Colon (tissue), 2 donors: ENCODE data around the gene THOC6.
"Not testable (repeated sequence)": the region's sequence is repeated elsewhere in the genome, so short reads cannot be mapped to it uniquely, and the experiment has no call there.

Experiments
- FAIRE-seq: peaks from 2 replicates; lab custom pipeline; 2012; peaks lifted over from hg19 to GRCh38; lab: Jason Lieb, UNC
- donor health status: control.
- donor health status: control.

Gene THOC6

GRCh38 chr16:3054965-3055733 is 31.3 kb downstream of the THOC6 start:
- FAIRE-seq: no peak

GRCh38 chr16:3055734-3056115 is 31.9 kb downstream of the THOC6 start:
- not testable (repeated sequence) for FAIRE-seq

- FAIRE-seq: no peak
These were observed 32.7 kb downstream of the THOC6 start for GRCh38 chr16:3056336-3057180.

- FAIRE-seq: no peak
These were observed 33.6 kb downstream of the THOC6 start for GRCh38 chr16:3057181-3058138.

- no peak for FAIRE-seq
These were observed 34.5 kb downstream of the THOC6 start for GRCh38 chr16:3058139-3059030.

GRCh38 chr16:3059041-3059722 is 35.3 kb downstream of the THOC6 start:
- FAIRE-seq: no peak

- no peak for FAIRE-seq
These were observed 35.9 kb downstream of the THOC6 start for GRCh38 chr16:3059723-3060242.

GRCh38 chr16:3060339-3061127 is 36.7 kb downstream of the THOC6 start:
- FAIRE-seq: no peak

- FAIRE-seq: no peak
These were observed 38.7 kb downstream of the THOC6 start for GRCh38 chr16:3062553-3062952.

GRCh38 chr16:3063625-3064386 is 40.0 kb downstream of the THOC6 start:
- FAIRE-seq: no peak

GRCh38 chr16:3065069-3065741 is 41.4 kb downstream of the THOC6 start, which contains the start of gene IL32:
IL32 (plus strand) TSS chr16:3065640; CDS start chr16:3065812, 172 bp downstream.
- no peak for FAIRE-seq

- FAIRE-seq: no peak
These were observed 42.1 kb downstream of the THOC6 start for GRCh38 chr16:3065742-3066439.

GRCh38 chr16:3066440-3066748 is 42.6 kb downstream of the THOC6 start:
- no peak for FAIRE-seq

- FAIRE-seq: no peak
These were observed 44.7 kb downstream of the THOC6 start for GRCh38 chr16:3068487-3068886.

- FAIRE-seq: not testable (repeated sequence)
These were observed 45.3 kb downstream of the THOC6 start for GRCh38 chr16:3069146-3069545.

- FAIRE-seq: no peak
These were observed 46.8 kb downstream of the THOC6 start for GRCh38 chr16:3070608-3071111.

- no peak for FAIRE-seq
These were observed 47.8 kb downstream of the THOC6 start for GRCh38 chr16:3071655-3072054.
